Thyroid gland (tissue), 4 donors: ENCODE measurements around the gene CREB3L2.

Experiments used
- CTCF ChIP-seq, 6 experiments: fragments of 200-600 bp in 3 of 6; fragments of 450-650 bp in 3 of 6; sonication (generic) in 3 of 6; IDR thresholded peaks; one replicate each; pipeline ENCODE4 v1.5.1; 2016 to 2019; ENCODE audit warnings: antibody characterized with exemption in 6 of 6, mild to moderate bottlenecking in 2 of 6, inconsistent platforms in 1 of 6, moderate library complexity in 1 of 6
- POLR2A ChIP-seq, 2 donors: fragments of 450-650 bp; IDR thresholded peaks; one replicate each; pipeline ENCODE4 v1.6.1; 2017; ENCODE audit warnings: antibody characterized with exemption in 2 of 2, mild to moderate bottlenecking in 2 of 2, moderate library complexity in 1 of 2

- TF ChIP-seq CTCF (IDR thresholded peaks at IDR 0.05), result no peak
- no peak for TF ChIP-seq POLR2A (IDR thresholded peaks at IDR 0.05)
Measured at GRCh38 chr7:137993395-137993743, 8.5 kb downstream of the CREB3L2 start.
